ENCODE data around the gene CRHBP. TPM values are rescaled to one million over a fixed set of nuclear protein-coding genes. Genes with fewer than 3 reads are reported as not detected.

CRHBP gene
- total and polyA plus RNA-seq, 8 donors, result 0.31 to 1.2 (median 0.57) TPM; not detected in 4

- Histone ChIP-seq H3K27me3 (no peaks in the 10 kb centered on the region), H3K27ac (no peak overlapping the region), H3K4me1 (no peaks in the 10 kb centered on the region), H3K4me3 (no peak overlapping the region), H3K9me3 (no peaks in the 10 kb centered on the region), H3K36me3 (no peaks in the 10 kb centered on the region)
- FAIRE-seq (no peak), ATAC-seq (no peak), DNase-seq (no peak)
- WGBS, 2 donors, result 70 to 76% methylated on average over 2 of the region's 2 CpGs
- intact Hi-C loops (cut with DNase I), result loop anchor here in 1 of 3 donors (10.0 kb wide), 1 partner anchor 138 kb away; no protein-coding TSS in a partner anchor
- no peak for TF ChIP-seq CTCF (IDR thresholded peaks at IDR 0.05)
These were observed 59.8 kb downstream of the CRHBP start for GRCh38 chr5:77012601-77013000.

- no peak overlapping the region for H3K4me3 ChIP-seq
- H3K27me3 ChIP-seq, result no peaks in the 10 kb centered on the region
- no peaks in the 10 kb centered on the region for H3K36me3 ChIP-seq
- ATAC-seq (peak in 3 of 4 donors; percentile 29 to 53 (median 29)), FAIRE-seq (no peak), DNase-seq (no peak)
- intact Hi-C loops (cut with DNase I), result loop anchor here in 1 of 3 donors (10.0 kb wide), 1 partner anchor 141 kb away; no protein-coding TSS in a partner anchor
- no peaks in the 10 kb centered on the region for H3K4me1 ChIP-seq
- H3K27ac ChIP-seq, result no peak overlapping the region
- WGBS, 2 donors, result 28 to 42% methylated on average over 3 of the region's 3 CpGs
- no peaks in the 10 kb centered on the region for H3K9me3 ChIP-seq
- TF ChIP-seq CTCF (IDR thresholded peaks at IDR 0.05), result no peak
These were observed 63.2 kb downstream of the CRHBP start for GRCh38 chr5:77015938-77016569.

GRCh38 chr5:77016962-77017361 lies 64.1 kb downstream of the CRHBP start:
- Histone ChIP-seq H3K9me3 (no peaks in the 10 kb centered on the region), H3K4me1 (no peaks in the 10 kb centered on the region), H3K27ac (no peak overlapping the region), H3K27me3 (peaks cover 0 to under 1% (median 0%) of the 10 kb centered on the region in 4 donors), H3K36me3 (no peaks in the 10 kb centered on the region), H3K4me3 (no peak overlapping the region)
- intact Hi-C loops (cut with DNase I), result loop anchor here in 1 of 3 donors (10.0 kb wide), 1 partner anchor 142 kb away; no protein-coding TSS in a partner anchor
- FAIRE-seq, result no peak
- no peak for DNase-seq
- ATAC-seq, result no peak
- 63 to 86% methylated on average over 1 of the region's 1 CpG for WGBS, 2 donors
- TF ChIP-seq CTCF (IDR thresholded peaks at IDR 0.05), result no peak

- TF ChIP-seq CTCF (IDR thresholded peaks at IDR 0.05), result no peak
- no peak for FAIRE-seq
- Histone ChIP-seq H3K4me3 (no peak overlapping the region), H3K36me3 (no peaks in the 10 kb centered on the region), H3K27ac (no peak overlapping the region), H3K4me1 (no peaks in the 10 kb centered on the region), H3K27me3 (peaks cover 0 to 7% (median 0%) of the 10 kb centered on the region in 4 donors), H3K9me3 (no peaks in the 10 kb centered on the region)
- DNase-seq, result no peak
- WGBS, 2 donors, result 23 to 24% methylated on average over 4 of the region's 4 CpGs
- ATAC-seq, result no peak
- intact Hi-C loops (cut with DNase I), result loop anchor here in 1 of 3 donors (10.0 kb wide), 1 partner anchor 143 kb away; no protein-coding TSS in a partner anchor
These were observed 64.8 kb downstream of the CRHBP start for GRCh38 chr5:77017668-77018067.

Other genes with a start within 250 kb of the CRHBP start
- gene F2R, start 236.9 kb upstream of the CRHBP start, total RNA-seq, result 10 to 100 TPM in 1 of 6 donors, 1 to 10 TPM in 3, under 1 TPM in 2; 0.51 to 15.0 (median 1.8) TPM
- gene F2R, start 236.9 kb upstream of the CRHBP start, polyA plus RNA-seq, result 1 to 10 TPM in 1 of 2 donors, under 1 TPM in 1; 0.38 to 1.9 TPM
- 10 to 100 TPM in 5 of 6 donors, 1 to 10 TPM in 1; 9.2 to 18.8 (median 14.9) TPM for gene F2RL1, start 134.0 kb upstream of the CRHBP start, total RNA-seq
- gene F2RL1, start 134.0 kb upstream of the CRHBP start, polyA plus RNA-seq, result 10 to 100 TPM in 1 of 2 donors, 1 to 10 TPM in 1; 6.7 to 19.3 TPM
- gene S100Z, start 103.0 kb upstream of the CRHBP start, total RNA-seq, result under 1 TPM in 3 of 6 donors, not detected in 3; 0.16 to 0.41 (median 0.18) TPM
- 1 to 10 TPM in 1 of 2 donors, under 1 TPM in 1; 0.68 to 1.2 TPM for gene S100Z, start 103.0 kb upstream of the CRHBP start, polyA plus RNA-seq
- 10 to 100 TPM in 2 of 6 donors, 1 to 10 TPM in 4; 7.7 to 12.9 (median 9.3) TPM for gene AGGF1, start 77.4 kb downstream of the CRHBP start, total RNA-seq
- 1 to 10 TPM; 3.7 to 7.6 TPM for gene AGGF1, start 77.4 kb downstream of the CRHBP start, polyA plus RNA-seq
- gene ZBED3, start 134.2 kb downstream of the CRHBP start, total RNA-seq, result 10 to 100 TPM in 4 of 6 donors, 1 to 10 TPM in 2; 7.3 to 20.8 (median 11.0) TPM
- 1 to 10 TPM; 4.2 to 6.7 TPM for gene ZBED3, start 134.2 kb downstream of the CRHBP start, polyA plus RNA-seq

Data from pancreas (tissue), 10 donors.